Measurements from ENCODE around the gene MZF1.

MZF1 gene

GRCh38 chr19:58513694-58514563, 59.2 kb downstream of the MZF1 start:
- DNase-seq (ENCODE audit: low spot score), result peak; percentile 96

GRCh38 chr19:58513213-58513693, 59.9 kb downstream of the MZF1 start:
- DNase-seq (ENCODE audit: low spot score), result no peak

Data from RKO (cell line).